CD4-positive, alpha-beta memory T cell (primary cell): ENCODE results near the gene GUCY1A2. TPM values are rescaled to one million over a fixed set of nuclear protein-coding genes. Genes with fewer than 3 reads are reported as not detected.
"Not testable (repeated sequence)": the region's sequence is repeated elsewhere in the genome, so short reads cannot be mapped to it uniquely, and the experiment has no call there.

Experiments used
- CTCF ChIA-PET: fragments of 350-600 bp; sonication (Branson Sonifier 250); formaldehyde crosslinking; loops from one replicate; lab custom pipeline; 2021; ENCODE audit warnings: inconsistent platforms; ENCODE audit not compliant: partially characterized antibody; lab: Charles Lee
- POLR2A ChIA-PET: fragments of 350-600 bp; sonication (Branson Sonifier 250); formaldehyde crosslinking; loops from one replicate; lab custom pipeline; 2021; ENCODE audit not compliant: partially characterized antibody; lab: Charles Lee
- DNase-seq, 5 donors: peaks; one replicate each; pipeline versions ENCODE4 v3.0.0 to v3.0.0-alpha.2; 2020 to 2022; ENCODE audit warnings: mixed read lengths in 1 of 5
- H3K27ac ChIP-seq: one replicate; pipeline ENCODE4 v1.7.0; 2013; ENCODE audit warnings: low read depth, low read length
- H3K27me3 ChIP-seq: 2 replicates; pipeline ENCODE4 v1.7.0; 2013; ENCODE audit warnings: mild to moderate bottlenecking, low read length, moderate library complexity; ENCODE audit not compliant: insufficient read depth
- H3K36me3 ChIP-seq: 2 replicates; pipeline ENCODE4 v1.7.0; 2013; ENCODE audit warnings: mild to moderate bottlenecking, low read length, moderate library complexity; ENCODE audit not compliant: insufficient read depth
- H3K4me1 ChIP-seq: 2 replicates; pipeline ENCODE4 v1.7.0; 2013; ENCODE audit warnings: mild to moderate bottlenecking, low read length, moderate library complexity; ENCODE audit not compliant: insufficient read depth
- H3K4me3 ChIP-seq, 2 donors: one replicate each; pipeline ENCODE4 v1.7.0; 2013; ENCODE audit warnings: low read length in 2 of 2, mild to moderate bottlenecking in 1 of 2
- H3K9me3 ChIP-seq, 2 donors: one replicate each; pipeline ENCODE4 v1.7.0; 2013; ENCODE audit warnings: low read length in 2 of 2, control low read depth in 1 of 2; ENCODE audit not compliant: control insufficient read depth in 1 of 2
- H3K27ac Mint-ChIP-seq, 7 donors: one replicate each; pipeline ENCODE4 v1.8.0; 2020 to 2021; ENCODE audit warnings: mixed read lengths in 7 of 7, mild to moderate bottlenecking in 6 of 7, inconsistent platforms in 3 of 7, moderate library complexity in 3 of 7
- H3K27me3 Mint-ChIP-seq, 2 donors: one replicate each; pipeline ENCODE4 v1.8.0; 2020 to 2021; ENCODE audit warnings: mixed read lengths in 2 of 2
- H3K36me3 Mint-ChIP-seq, 2 donors: one replicate each; pipeline ENCODE4 v1.8.0; 2020 to 2021; ENCODE audit warnings: mixed read lengths in 2 of 2, inconsistent platforms in 1 of 2, mild to moderate bottlenecking in 1 of 2
- H3K4me1 Mint-ChIP-seq, 4 donors: one replicate each; pipeline ENCODE4 v1.8.0; 2020 to 2021; ENCODE audit warnings: mixed read lengths in 4 of 4, mild to moderate bottlenecking in 1 of 4
- H3K4me3 Mint-ChIP-seq, 8 donors: one replicate each; pipeline ENCODE4 v1.8.0; 2020 to 2021; ENCODE audit warnings: mixed read lengths in 8 of 8, mild to moderate bottlenecking in 7 of 8, moderate library complexity in 6 of 8, inconsistent platforms in 3 of 8
- H3K9me3 Mint-ChIP-seq, 8 donors: one replicate each; pipeline ENCODE4 v1.8.0; 2020 to 2021; ENCODE audit warnings: mixed read lengths in 8 of 8, mild to moderate bottlenecking in 5 of 8, inconsistent platforms in 3 of 8, moderate library complexity in 1 of 8
- intact Hi-C: fragments of 100-400 bp; cut with micrococcal nuclease; formaldehyde crosslinking; loops from one replicate; pipeline ENCODE4 v1.15.1; 2023
- polyA plus RNA-seq, 2 donors: library from polyadenylated mRNA; unstranded; fragments of 300-500 nt; fragmentation: Illumina TruSeq; gene quantifications; one replicate each; pipeline ENCODE4 v1.2.3, GENCODE V29; 2021
- total RNA-seq, 2 experiments: library from RNA; stranded (reverse); gene quantifications; one replicate each; pipeline ENCODE4 v1.2.3, GENCODE V29; 2021

Gene GUCY1A2
- total and polyA plus RNA-seq, 4 experiments from 2014 or later, result 0.12 TPM; not detected in 3

DNA sequence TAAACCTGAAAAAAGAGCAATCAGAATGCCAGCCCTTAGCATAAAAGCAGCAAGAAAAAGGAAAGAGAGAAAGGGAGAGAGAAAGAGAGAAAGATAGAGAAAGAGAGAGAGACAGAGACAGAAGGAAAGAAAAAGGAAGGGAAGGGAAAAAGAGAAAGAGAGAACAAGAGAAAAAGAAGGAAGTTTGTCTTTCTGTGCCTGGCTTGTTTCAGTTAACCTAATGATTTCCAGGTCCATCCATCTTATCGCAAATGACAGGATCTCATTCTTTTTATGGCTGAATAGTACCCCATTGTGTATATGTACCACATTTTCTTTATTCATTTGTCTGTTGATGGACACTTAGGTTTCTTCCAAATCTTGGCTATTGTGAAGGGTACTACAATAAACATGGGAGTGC lies 230.8 kb downstream of the GUCY1A2 start:
- no peaks in the 10 kb centered on the region for H3K4me1 Mint-ChIP-seq
- ChIA-PET CTCF (no interaction called here), POLR2A (no interaction called here)
- H3K4me1 ChIP-seq, result no peaks in the 10 kb centered on the region
- no peaks in the 10 kb centered on the region for H3K27me3 ChIP-seq
- H3K4me3 Mint-ChIP-seq, result no peak overlapping the region
- H3K36me3 Mint-ChIP-seq, result no peaks in the 10 kb centered on the region
- no peak overlapping the region for H3K27ac ChIP-seq
- H3K27ac Mint-ChIP-seq, result no peak overlapping the region
- peaks cover 3 to 27% (median 10%) of the 10 kb centered on the region in 8 donors for H3K9me3 Mint-ChIP-seq
- no peaks in the 10 kb centered on the region for H3K9me3 ChIP-seq
- H3K4me3 ChIP-seq, result no peak overlapping the region
- intact Hi-C loops, result no loop called here
- DNase-seq, result no peak
- peaks cover 0 to 1% of the 10 kb centered on the region in 2 donors for H3K27me3 Mint-ChIP-seq
- no peaks in the 10 kb centered on the region for H3K36me3 ChIP-seq

DNA sequence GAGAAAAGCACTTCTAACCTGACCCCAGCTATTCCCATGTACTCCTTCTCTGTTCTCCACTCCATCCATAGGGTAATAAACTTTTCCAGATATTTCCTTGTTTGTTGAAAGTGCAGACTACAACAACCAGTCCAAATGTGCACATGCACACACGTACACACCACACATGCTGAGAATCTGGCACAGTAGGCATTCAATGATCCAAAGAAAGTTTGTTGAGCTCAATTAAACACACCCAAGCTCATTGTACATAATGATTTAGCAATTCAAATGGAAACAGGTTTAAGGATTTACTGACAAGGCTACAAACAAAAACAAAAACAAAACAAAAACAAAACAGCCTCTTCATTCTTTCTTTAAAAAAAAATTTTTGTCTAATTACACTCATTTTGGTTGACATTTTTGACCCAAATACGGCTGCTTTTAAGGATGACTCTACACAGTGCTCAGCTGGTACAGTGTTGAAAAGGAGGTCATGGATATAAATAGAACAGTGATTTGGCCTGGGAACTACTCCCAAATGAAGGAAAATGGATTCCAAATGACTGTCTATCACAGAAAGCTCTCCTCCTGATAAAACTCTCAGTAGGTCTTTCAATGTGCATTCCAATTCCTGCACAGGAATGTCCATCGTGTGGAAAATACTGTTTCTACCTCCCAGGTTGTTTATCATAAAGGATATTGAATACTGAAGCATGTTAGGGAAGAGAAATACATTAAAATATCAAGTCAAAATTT lies 232.2 kb downstream of the GUCY1A2 start:
- Mint-ChIP-seq H3K36me3 (no peaks in the 10 kb centered on the region), H3K9me3 (peaks cover 3 to 18% (median 9%) of the 10 kb centered on the region in 8 donors), H3K27me3 (peaks cover 0 to 1% of the 10 kb centered on the region in 2 donors), H3K4me1 (no peaks in the 10 kb centered on the region), H3K4me3 (no peak overlapping the region), H3K27ac (no peak overlapping the region)
- no peak for DNase-seq
- Histone ChIP-seq H3K4me1 (no peaks in the 10 kb centered on the region), H3K27ac (no peak overlapping the region), H3K36me3 (no peaks in the 10 kb centered on the region), H3K9me3 (no peaks in the 10 kb centered on the region), H3K27me3 (no peaks in the 10 kb centered on the region), H3K4me3 (no peak overlapping the region)
- intact Hi-C loops, result no loop called here
- POLR2A ChIA-PET, result no interaction called here
- CTCF ChIA-PET, result no interaction called here

DNA sequence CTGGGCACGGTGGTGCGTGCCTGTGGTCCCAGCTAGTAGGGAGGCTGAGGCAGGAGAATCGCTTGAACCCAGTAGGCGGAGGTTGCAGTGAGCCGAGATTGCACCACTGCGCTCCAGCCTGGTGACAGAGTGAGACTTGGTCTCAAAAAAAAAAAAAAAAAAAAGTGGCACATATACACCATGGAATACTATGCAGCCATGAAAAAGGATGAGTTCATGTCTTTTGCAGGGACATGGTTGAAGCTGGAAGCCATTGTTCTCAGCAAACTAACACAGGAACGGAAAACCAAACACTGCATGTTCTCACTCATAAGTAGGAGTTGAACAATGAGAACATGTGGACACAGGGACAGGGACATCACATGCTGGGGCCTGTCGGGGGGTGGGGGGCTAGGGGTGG lies 241.0 kb downstream of the GUCY1A2 start:
- POLR2A ChIA-PET, H3K27ac ChIP-seq, DNase-seq, H3K36me3 ChIP-seq, H3K4me1 Mint-ChIP-seq, H3K4me3 Mint-ChIP-seq, H3K9me3 ChIP-seq, H3K4me1 ChIP-seq, H3K36me3 Mint-ChIP-seq, H3K4me3 ChIP-seq, CTCF ChIA-PET, intact Hi-C loops, H3K27me3 ChIP-seq, H3K27me3 Mint-ChIP-seq, H3K27ac Mint-ChIP-seq: not testable (repeated sequence)
- peaks cover 0 to 21% (median 7%) of the 10 kb centered on the region in 8 donors for H3K9me3 Mint-ChIP-seq

DNA sequence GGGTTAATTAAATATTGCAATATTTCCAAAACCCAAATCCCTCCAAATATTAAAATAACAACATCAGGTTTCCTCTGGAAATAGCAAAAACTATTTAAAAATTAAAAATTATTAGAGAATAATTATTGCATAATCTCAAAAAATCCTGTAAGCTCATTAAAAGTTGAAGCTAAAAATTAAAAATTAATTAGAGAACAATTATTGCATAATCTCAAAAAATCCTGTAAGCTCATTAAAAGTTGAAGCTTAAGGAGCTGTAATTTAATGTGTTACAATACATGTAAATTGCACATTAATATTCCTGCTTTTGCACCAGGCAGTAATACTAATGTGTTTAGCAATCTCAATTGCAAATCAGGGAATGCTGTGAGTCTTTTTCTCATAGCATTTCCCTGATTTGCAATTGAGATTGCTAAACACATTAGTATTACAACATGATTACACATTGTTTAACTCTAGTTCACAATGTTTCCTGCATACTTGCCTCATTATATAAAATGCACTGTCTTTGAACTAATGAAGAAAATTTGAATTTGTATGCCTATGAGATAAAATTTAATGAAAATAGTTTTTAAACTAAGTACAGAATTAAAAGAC lies 247.7 kb downstream of the GUCY1A2 start:
- H3K4me3 Mint-ChIP-seq, result no peak overlapping the region
- H3K27me3 ChIP-seq, result no peaks in the 10 kb centered on the region
- H3K36me3 ChIP-seq, result no peaks in the 10 kb centered on the region
- no peak overlapping the region for H3K27ac Mint-ChIP-seq
- DNase-seq, result no peak
- H3K4me1 Mint-ChIP-seq, result no peaks in the 10 kb centered on the region
- H3K4me3 ChIP-seq, result no peak overlapping the region
- intact Hi-C loops, result no loop called here
- no peak overlapping the region for H3K27ac ChIP-seq
- ChIA-PET CTCF (no interaction called here), POLR2A (no interaction called here)
- no peaks in the 10 kb centered on the region for H3K27me3 Mint-ChIP-seq
- H3K9me3 ChIP-seq, result no peaks in the 10 kb centered on the region
- no peaks in the 10 kb centered on the region for H3K4me1 ChIP-seq
- H3K9me3 Mint-ChIP-seq, result peaks cover 0 to 10% (median 2%) of the 10 kb centered on the region in 8 donors
- no peaks in the 10 kb centered on the region for H3K36me3 Mint-ChIP-seq

DNA sequence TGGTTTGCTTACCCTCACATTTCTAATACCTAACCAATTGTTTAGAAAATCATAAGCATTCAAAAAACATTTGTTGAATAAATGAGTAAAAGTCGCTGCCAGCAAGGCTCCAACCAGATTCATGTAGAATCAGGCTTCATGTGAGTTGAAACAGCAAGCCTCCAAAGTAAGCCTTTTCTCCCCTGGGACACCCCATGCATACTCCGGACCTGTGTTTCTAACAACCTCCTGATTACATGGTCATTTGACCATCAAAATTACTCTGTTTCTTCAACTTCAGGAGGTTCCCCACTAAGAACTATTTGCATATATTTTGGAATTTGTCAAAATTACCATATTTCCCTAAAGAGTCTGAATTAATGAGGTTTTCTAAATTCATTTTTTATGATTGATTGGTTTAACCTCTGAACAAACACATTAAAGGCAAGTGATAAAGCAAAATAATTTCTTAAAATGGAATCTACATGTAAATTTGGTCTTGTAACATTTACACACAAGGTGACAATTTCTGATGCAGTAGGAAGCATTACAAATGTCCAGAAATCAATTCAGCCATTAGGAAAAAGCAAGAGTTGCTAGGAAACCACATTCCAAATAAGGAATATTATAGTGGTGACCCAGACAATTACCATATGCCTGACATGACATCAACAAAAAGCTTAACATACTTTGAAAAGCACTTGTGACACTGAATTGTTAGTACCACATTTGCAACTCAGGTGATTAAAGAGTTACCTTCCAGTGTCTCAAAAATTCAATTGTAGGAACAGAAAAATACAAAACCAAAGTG lies 252.6 kb downstream of the GUCY1A2 start:
- Mint-ChIP-seq H3K27ac (no peak overlapping the region), H3K27me3 (no peaks in the 10 kb centered on the region), H3K9me3 (peaks cover 0 to 4% (median under 1%) of the 10 kb centered on the region in 8 donors), H3K4me3 (no peak overlapping the region), H3K36me3 (no peaks in the 10 kb centered on the region), H3K4me1 (no peaks in the 10 kb centered on the region)
- no peaks in the 10 kb centered on the region for H3K9me3 ChIP-seq
- H3K27ac ChIP-seq, result no peak overlapping the region
- H3K4me3 ChIP-seq, result no peak overlapping the region
- POLR2A ChIA-PET, result no interaction called here
- H3K4me1 ChIP-seq, result no peaks in the 10 kb centered on the region
- CTCF ChIA-PET, result no interaction called here
- intact Hi-C loops, result no loop called here
- H3K36me3 ChIP-seq, result no peaks in the 10 kb centered on the region
- H3K27me3 ChIP-seq, result no peaks in the 10 kb centered on the region
- DNase-seq, result no peak

DNA sequence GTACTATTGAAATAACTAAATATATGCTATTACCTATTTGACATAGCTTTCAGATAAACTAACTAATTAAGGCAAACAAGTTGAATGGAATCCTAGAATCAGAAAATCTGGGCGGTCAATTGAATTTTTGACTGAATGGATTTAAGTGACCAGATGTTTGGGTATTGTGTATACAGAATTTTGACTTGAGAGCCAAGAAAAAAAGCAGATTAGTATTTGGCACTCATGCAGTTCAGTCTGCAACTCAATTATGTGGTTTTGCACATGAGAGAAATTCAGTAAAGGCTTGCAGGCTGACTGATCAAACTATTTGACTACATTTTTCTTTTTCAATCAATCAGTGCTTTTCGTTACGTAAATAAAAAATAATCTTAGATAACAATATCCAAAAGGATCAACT lies 254.8 kb downstream of the GUCY1A2 start:
- Histone ChIP-seq H3K4me3 (no peak overlapping the region), H3K36me3 (no peaks in the 10 kb centered on the region), H3K27ac (no peak overlapping the region), H3K27me3 (no peaks in the 10 kb centered on the region), H3K9me3 (no peaks in the 10 kb centered on the region), H3K4me1 (no peaks in the 10 kb centered on the region)
- DNase-seq, result no peak
- H3K27ac Mint-ChIP-seq, result no peak overlapping the region
- no peaks in the 10 kb centered on the region for H3K4me1 Mint-ChIP-seq
- ChIA-PET CTCF (no interaction called here), POLR2A (no interaction called here)
- no peaks in the 10 kb centered on the region for H3K36me3 Mint-ChIP-seq
- H3K9me3 Mint-ChIP-seq, result peaks cover 0 to 13% (median 3%) of the 10 kb centered on the region in 8 donors
- no peak overlapping the region for H3K4me3 Mint-ChIP-seq
- H3K27me3 Mint-ChIP-seq, result no peaks in the 10 kb centered on the region
- intact Hi-C loops, result no loop called here

DNA sequence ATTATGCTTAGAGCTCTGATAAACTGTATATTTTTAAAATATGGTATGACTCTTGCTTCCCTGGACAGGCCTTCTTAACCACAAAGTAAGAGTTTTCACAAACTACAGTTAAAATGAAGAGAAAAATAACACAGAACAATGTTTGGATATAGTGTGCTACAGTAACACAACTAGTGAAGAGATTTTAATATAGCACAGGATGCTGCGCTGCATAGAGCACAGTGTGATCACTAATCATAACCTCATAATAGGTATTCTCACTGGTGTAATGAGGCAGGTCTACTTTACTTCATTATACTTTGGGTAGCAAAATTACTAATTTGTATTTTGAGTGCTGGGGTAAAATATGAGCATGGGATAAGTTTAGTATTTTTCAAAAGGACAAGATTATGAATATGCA lies 256.5 kb downstream of the GUCY1A2 start:
- ChIA-PET CTCF (no interaction called here), POLR2A (no interaction called here)
- no peaks in the 10 kb centered on the region for H3K9me3 ChIP-seq
- Mint-ChIP-seq H3K27ac (no peak overlapping the region), H3K27me3 (no peaks in the 10 kb centered on the region), H3K4me3 (no peak overlapping the region), H3K36me3 (no peaks in the 10 kb centered on the region), H3K4me1 (no peaks in the 10 kb centered on the region), H3K9me3 (peaks cover 2 to 22% (median 5%) of the 10 kb centered on the region in 8 donors)
- no peaks in the 10 kb centered on the region for H3K36me3 ChIP-seq
- no peak overlapping the region for H3K27ac ChIP-seq
- no peak for DNase-seq
- intact Hi-C loops, result no loop called here
- no peaks in the 10 kb centered on the region for H3K4me1 ChIP-seq
- H3K27me3 ChIP-seq, result no peaks in the 10 kb centered on the region
- no peak overlapping the region for H3K4me3 ChIP-seq
